Measurements from ENCODE around the gene STK4.

STK4 gene

DNA sequence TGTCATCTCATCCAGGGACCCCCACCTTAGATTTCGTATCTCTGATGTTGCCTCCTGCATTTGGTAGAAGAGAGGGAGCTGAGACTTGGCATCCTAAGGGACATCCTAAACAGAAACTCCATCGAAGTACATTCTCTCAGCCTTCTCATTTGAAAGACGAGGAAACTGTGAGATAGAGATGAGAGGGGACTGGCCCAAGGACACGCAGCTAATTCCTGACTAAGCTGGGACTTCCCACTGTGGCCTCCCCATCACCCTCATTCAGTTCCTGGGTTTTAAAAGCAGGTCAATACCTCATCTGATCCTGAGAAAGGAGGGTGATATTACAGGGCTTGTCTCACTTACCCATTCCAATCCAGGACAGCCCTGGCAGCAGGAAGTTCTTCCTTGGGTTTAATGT is 149.5 kb downstream of the STK4 start:
- no peak for DNase-seq

DNA sequence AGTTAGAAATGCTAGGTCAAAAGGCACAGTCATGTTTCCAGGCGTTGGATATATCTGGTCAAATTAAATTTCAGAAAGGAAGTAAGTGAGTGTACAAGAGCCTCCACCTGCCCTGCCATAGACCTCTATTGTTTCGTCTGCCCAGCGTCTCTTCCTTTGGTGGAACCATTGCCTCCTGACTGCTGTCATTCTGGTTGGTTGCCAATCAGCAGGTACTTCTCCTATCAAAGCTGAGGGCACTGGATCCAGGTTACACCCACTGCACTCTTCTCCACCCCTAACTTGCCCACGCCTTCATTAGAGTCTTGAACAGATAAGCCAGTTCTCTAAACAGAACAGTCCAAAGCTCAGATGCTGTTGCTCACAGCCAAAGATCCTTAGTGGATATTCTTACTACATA is 151.3 kb downstream of the STK4 start:
- no peak for DNase-seq

DNA sequence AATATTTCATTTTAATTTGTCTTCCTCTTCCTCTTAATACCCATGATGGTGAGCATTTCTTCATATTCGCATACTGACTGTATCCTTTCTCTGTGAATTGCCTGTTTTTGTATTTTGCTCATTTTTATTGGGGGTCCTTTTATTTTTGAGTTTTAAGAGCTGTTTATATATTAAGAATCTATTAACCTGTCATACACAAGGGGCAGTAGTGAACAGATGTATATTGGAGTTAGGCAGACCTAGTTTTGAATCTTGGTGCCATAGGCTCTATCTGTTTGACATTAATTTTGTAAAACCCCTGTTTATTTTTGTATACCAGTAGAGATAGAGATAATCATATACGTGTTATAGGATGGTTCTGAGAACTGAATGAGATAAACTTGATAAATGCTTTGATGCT is 151.7 kb downstream of the STK4 start:
- DNase-seq: no peak

DNA sequence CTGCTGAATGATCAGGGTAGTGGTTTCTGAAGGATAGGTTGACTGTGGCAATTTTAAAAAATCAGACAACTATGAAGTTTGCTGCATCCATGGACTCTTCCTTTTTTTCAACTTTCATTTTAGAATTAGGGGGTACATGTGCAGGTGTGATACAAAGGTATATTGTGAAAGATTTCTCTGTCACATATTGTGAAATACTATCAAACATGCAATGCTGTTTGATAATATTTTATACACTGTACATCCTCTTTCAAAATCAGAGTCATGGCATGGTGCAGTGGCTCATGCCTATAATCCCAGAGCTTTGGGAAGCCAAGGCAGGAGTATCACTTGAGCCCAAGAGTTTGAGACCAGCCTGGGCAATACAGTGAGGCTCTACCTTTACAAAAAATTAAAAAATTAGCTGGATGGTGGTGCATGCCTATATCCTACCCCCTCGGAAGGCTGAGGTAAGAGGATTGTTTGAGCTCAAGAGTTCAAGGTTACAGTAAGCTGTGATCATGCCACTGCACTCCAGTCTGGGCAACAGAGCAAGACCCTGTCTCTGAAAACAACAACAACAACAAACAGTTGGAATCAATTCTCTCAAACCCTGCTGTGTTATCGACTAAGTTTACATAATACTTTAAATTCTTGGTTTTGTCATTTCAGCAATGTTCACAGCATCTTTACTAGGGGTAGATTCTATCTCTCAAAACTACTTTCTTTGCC is 153.4 kb downstream of the STK4 start:
- DNase-seq: no peak

DNA sequence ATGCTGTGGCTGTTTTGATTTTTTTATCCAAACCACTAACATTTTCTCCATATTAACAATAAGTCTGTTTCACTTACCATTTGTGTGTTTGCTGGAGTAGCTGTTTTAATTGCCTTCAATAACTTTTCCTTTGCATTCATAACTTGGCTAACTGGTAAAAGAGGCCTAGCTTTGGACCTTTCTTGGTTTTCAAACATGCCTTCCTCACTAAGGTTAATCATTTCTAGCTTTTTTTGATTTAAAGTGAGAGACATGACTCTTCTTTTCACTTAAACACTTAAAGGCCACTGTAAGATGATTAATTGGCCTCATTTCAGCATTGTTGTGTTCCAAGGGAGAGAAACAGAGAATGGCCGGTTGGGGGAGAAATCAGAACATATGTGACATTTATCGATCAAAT is 155.1 kb downstream of the STK4 start:
- DNase-seq: no peak

DNA sequence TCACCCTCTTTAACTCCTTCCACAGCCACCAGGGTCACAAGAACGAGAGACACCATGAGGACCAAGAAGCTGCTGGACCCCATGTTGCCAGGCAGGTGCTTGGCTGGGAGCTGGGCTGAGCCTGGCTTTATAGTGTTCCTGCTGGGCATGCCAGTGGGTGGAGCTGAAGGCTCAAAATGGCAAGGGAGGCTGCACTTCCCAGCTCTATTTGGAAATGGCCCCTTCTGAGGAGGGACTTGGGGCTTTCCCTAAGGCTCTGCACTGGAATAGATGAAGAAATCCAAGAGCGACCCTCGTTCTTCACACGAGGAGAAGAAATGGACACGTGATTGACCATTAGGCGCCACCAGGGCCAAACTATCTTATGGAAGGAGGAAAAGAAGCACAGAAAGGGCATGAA is 158.1 kb downstream of the STK4 start, which contains the start of gene WFDC12:
Gene WFDC12, minus strand, starts transcription at position 101 of the 400 bp plus-strand sequence. Its CDS starts 18 bp downstream, at position 83.
- DNase-seq: no peak

DNA sequence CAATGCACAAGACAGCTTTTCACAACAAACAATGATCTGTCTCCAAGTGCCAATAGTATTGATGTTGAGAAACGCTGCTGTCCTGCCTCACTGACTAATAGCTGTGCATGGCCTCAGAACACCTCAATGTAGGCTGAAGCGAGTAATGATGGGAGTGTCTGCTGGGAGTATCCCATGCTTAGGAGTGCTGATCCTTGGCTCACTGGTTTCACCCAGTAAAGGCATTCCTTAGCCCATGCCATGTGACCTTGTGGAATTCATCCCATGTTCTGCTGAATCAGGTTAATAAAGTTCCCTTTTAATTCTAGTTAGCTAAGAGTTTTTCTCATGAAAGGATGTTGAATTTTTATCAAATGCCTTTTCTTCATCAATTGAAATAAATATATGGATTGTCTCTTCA is 161.8 kb downstream of the STK4 start:
- DNase-seq: no peak
